Activated CD4-positive, alpha-beta T cell treated with anti-CD3 and anti-CD28 coated beads, Interleukin-2, amount 50 U/mL, for 48 hours (primary cell): ENCODE results near the gene SRGAP1.
"Not testable (repeated sequence)": the region's sequence is repeated elsewhere in the genome, so short reads cannot be mapped to it uniquely, and the experiment has no call there.

Experiments
- DNase-seq, 2 experiments: peaks; one replicate each; pipeline ENCODE4 v3.0.0-alpha.2; 2020

The SRGAP1 gene

DNA sequence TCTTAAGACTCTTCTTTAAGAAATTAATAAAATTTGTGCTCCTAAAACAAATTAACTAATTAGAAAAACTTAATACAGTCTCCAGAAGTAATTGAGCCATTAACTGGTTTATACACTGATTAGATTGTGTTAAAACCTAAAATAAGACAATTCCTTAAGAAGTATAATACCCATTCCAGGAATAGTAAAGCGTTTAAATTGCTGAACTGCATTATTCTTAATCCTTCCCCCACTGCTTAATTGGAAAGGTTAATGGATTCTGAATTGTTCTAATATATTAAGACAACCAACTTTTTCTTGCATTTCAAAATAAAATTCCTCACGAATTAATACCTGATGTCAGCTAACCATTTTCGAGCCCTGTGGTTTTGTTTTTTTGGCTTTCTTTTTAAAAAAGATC lies 249.2 kb downstream of the SRGAP1 start:
- DNase-seq, result no peak

DNA sequence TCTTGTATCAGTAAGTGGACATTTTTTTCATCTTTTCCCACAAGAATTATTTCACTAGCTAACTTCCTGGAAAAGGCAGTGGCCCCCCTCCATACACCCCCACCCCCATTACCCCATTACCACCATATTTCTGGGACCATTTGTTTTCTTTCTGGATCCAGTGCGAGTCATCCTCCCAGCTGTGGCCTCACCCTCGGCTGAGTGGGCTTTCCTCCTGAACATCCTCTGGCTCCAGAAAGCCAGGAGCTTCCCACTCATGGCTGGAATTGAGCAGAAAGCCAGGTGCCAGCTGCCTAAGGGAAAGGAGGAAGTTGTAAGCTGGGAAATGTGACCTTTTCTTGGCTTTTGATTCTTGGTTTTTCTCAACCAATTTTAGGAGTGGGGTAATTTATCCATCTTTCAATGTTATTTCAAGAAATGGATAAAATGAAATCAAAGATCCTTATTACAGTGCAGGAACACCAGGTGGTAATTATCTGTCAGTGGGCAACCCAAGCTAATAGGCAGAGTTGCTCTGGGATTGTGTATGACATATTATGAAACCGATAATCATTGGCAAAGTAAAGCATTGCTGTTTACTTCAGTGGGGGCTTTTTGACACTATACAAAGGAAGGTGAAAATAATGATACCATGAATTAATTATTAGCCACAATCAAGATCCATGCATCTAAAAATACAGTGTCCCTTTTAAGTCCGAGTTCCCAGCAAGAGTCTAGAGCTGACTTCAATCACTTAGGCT lies 253.0 kb downstream of the SRGAP1 start:
- no peak for DNase-seq

DNA sequence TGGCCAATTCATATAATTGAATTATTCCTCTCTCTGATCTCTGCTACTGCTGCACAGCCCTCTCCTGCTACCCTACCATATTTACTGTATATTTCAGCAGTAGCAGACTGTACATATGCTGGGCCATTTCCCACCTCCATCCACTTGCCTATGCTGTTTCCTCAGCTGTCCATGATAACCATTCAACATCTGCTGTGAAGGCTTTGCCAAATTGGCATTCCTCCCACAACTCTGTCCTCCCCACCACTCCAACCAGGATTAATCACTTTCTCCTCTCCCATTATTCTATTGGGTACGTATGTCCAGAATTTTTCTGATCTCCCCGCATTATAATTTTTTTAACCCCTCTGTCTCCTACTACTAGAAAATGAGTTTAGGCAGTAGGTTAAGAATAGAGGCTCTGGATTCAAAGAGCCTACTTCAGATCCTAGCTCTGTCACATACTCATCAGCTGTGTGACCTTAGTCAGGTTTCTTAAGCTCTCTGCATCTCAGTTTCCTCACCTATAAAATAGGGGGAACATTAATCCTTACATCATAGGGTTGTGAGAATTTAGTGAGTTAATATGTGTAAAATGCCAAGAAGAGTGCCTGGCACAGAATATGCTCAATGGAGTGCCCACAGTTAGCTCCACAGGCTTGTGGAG lies 254.3 kb downstream of the SRGAP1 start:
- no peak for DNase-seq

DNA sequence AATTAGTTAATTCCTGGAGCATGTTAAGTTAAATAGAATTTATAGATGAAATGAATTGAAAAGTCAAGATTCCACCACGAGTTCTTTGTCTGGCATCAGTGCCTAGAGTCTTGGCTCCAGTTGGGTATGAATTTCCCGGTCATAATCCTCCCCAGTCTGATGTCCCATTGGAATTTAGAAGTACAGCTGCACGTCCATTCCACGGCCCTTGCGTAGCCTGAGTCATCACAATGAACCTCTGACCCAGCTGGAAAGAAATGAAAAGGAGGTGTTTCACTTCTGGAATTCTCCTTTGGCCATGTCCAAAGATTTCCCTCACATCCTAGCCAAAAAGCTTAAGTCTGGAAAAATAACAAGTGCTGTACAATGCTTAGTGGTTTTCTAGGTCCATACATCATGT lies 254.9 kb downstream of the SRGAP1 start:
- DNase-seq, result no peak

DNA sequence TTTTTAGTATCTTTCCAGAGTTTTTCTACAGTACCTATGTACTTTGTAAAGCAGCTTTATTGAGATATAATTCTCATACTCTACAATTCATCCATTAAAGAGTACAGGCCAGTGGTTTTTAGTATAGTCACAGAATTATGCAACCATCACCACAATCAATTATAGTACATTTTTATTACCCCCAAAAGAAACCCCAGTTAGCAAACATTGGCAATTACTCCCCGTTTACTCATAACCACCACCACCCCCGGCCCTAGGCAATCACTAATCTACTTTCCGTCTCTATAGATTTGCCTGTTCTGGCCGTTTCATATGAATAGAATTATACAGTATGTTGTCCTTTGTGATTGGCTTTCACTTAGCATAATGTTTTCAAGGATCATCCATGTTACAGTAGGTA lies 257.8 kb downstream of the SRGAP1 start:
- DNase-seq, result no peak

DNA sequence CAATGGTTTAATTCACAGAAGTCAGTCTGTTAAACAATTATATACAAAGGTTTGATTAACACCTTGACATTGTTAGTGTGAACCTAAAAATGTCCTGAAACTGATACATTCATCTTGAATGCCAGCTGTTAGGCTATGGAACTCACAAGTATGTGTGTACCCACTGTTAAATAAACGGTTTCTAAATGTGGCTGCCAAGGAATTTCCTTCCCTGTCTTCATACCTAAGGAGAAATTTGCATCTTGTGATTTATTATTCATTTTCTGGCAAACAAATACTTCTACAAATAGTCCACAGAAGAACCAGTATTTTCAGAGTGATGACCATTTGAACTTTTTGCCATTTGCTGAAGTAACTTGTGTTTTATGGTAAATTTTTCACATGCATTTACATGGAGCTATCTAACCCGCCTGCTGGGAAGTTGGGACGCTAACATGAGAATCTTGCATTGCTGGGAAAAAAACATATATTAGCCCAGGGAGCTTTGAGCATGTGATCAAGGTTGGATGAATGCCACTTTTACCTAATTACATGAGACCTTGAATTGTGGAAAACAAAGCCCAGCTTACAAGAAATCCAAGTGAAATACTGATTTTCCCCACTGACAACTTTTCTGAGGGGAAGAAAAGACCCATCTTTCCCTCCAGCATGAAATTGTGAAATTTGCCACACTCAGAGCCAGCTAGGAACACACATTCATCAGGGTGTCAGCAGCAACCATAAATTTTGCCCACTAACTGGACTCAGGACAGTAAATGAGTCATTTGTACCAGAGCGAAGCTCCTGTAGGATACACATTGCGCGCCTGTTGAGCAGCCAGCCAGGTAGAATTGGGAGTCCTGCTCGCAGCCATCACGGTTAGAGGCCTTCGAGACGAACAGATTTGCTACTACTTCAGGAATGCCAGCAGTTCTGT lies 259.6 kb downstream of the SRGAP1 start:
- DNase-seq, result no peak

DNA sequence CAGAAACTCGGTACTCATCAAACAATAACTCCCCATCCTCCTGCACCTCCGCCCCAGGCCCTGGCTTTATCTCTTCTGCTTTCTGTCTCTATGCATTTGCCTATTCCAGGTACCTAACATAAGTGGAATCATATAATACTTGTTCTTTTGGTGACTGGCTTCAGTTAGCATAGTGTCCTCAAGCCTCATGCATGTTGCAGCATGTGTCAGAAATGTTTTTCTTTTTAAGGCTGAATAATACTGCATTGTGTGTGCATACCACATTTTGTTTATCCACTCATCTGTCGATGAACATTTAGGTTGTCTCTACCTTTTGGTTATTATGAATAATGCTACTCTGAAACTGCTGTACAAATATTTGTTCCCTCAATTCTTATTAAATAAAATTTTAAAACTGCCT lies 260.5 kb downstream of the SRGAP1 start:
- DNase-seq, result no peak

DNA sequence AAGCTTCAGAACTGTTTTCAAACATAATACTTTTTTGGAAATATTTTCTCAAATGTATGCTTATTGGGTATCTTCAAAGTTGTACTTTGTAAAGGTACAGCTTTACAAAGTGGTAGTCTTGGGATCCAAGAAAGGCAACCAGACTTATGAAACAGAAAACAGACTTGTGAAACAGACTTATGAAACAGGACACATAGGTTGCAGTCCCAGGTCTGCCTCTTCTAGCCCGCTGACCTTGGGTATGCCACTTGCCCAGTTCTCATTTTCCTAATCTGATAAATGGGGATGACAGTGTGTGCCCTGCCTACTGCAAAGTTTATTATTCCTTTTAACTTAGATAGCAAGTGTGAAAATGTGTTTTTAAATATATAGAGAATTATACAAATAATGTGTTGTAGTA lies 263.3 kb downstream of the SRGAP1 start:
- no peak for DNase-seq

DNA sequence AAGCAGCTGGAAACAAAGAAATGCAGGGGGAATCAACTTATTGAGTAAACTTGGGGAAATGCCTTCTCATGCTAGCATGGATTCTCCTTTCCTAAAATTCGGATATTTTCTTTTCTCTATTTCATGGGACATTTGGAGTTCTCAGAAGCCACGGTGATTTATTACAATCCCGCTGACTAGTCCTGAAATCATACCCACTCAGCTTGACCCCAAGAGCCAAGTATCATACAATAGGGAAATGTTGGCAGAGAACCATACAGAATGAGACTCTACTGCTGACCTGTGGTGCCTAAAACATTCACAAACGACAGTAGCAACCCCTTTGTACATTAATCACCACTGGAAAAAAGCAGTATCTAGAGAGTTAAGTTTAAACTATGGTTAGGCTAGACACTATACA lies 265.2 kb downstream of the SRGAP1 start:
- no peak for DNase-seq

DNA sequence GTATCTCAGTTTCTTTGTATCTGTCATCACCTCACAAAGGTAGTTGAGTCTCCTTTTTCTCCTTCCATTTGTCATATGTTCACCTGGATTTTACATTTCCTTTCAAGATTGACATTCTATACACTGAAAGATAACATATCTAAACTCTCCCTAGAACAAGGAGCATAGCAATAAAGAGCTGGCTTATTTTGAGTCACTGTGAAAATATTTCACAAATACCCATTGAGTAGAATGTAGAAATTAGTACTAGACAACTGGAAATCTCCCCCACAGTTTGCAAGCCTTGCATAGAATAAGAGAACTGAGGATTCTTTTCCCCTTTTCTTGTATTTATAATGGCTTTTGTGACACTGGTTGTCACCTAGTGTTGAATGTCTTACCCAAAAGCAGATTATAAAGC lies 266.4 kb downstream of the SRGAP1 start:
- no peak for DNase-seq

DNA sequence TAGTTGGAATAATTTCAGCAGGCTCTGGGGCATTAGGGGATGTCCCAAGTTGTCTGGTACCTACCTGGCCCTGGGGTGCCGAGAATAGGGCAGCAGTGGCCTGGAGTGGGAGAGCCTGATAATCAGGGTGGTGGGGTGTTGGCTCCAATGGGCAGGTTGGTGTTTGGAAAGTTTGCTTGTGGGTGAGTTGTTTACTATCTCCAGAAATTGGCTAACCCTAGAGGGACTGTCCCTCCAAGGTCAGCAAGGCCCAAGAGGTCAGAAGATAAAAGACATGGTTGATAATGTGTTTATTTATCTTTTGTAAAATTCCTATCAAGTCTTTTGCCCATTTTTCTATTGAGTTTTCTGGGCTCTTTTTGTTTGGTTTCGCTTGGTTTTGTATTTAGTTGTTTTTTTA lies 272.5 kb downstream of the SRGAP1 start:
- DNase-seq, result no peak

DNA sequence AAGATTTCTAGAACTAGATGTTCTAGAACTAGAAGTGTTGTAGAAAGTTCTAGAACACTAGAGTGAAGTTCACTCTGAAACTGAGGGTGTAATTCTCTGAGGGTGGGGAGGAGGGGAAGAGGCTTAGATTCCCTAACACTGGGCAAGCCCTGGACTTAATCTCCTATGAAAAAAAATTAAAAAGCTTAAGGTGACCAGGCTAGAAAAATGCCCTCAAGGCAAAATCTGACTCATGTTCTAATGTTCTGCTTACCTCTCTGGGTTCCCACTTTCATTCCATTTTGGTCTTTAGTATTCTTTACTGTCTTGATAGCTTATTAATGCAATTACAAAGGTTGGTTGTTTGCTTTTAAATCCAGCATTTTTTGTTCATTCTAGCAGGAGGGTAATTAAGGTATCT lies 276.1 kb downstream of the SRGAP1 start:
- no peak for DNase-seq

DNA sequence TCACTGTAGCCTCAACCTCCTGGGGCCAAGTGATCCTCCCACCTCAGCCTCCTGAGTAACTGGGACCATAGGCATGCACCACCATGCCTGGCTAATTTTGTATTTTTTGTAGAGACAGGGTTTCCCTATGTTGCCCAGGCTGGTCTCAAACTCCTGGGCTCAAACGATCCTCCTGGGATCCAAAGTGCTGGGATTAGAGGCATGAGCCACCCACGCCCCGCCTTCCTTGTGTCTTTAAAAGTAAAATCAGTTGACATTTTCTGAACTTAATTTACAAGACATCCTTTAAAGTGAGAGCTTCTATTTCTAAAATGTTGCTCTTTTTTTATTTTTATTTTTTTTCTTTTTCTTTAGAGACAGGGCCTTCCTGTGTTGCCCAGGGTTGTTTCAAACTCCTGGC lies 276.6 kb downstream of the SRGAP1 start:
- DNase-seq, result not testable (repeated sequence)

DNA sequence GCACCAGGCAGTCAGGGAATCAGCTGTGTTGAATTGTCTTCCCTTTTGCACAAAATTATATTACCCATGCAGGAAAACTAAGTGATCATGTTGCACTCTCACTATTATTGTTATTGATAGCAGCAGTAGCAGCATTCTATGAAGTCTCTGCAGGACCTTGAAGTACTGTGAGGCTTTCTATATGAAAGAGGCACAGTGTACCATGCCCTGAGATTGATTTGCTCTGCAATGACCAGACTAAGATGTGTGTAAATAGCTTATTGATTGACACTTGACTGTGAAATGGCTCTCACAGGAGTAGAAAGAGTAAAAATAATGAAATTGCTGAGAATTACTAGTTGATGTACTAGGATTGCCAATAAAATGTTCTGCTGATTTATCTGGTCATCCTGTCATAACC lies 277.7 kb downstream of the SRGAP1 start:
- no peak for DNase-seq

DNA sequence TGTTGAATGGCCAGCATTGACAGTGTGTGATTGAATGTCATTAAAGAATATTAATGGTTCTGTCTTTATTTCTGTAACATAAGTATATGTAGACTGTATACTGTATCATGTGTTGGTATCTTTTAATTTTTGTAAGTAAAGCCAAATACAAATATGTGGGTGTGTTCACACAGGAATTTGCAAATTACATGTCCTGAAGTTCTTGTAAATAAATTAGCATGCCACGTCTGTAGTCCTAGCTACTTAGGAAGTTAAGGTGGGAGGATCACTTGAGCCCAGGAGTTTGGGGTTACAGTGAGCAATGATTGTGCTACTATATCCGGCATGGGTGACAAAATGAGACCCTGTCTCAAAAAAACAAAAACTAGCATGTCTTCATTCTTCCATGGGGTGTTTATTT lies 278.5 kb downstream of the SRGAP1 start:
- DNase-seq, result no peak

DNA sequence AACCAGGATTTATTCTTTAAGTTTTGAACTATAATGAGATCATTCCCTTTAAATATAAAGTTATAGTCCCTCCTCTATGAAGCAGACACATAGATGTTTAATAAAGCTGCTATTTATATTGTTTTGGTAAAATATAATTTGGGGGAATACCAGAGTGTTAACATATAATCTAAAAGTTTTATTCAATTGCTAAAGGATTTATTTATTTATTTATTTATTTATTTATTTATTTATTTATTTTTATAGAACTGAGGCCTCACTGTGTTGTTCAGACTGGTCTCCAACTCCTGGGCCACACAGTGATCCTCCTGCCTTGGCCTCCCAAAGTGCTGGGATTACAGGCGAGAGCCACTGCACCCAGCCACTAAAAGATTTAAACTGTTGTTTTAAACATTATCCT lies 278.9 kb downstream of the SRGAP1 start:
- DNase-seq, result no peak

DNA sequence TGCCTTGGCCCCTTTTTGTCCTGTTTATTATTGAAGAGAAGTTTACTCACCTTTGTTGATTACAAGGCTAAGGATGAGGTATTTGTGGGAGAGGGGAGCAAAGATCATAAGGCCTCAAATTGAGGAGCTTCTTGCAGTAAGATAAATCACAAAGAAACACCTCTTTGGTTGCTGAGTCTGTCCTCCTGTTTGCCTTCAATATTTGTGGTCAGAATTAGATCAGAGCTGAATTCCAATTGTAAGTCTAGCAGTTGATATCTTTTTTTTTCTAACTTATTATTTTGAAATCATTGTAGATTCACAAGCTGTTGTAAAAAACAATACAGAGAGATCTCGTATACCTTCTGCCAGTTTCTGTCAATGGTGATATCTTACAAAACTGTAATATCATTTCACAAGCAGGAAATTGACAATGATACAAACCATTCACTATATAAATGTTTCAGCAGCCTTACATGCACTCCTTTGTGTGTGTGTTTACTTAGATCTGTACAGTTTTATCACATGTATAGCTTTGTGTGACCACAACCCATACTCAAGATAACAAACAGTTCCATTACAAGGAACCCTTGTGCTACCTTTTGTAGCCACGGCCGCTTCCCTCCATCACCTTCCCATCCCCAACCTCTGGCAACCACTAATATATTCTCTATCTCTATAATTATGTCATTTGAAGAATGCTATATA lies 280.2 kb downstream of the SRGAP1 start:
- DNase-seq, result no peak

DNA sequence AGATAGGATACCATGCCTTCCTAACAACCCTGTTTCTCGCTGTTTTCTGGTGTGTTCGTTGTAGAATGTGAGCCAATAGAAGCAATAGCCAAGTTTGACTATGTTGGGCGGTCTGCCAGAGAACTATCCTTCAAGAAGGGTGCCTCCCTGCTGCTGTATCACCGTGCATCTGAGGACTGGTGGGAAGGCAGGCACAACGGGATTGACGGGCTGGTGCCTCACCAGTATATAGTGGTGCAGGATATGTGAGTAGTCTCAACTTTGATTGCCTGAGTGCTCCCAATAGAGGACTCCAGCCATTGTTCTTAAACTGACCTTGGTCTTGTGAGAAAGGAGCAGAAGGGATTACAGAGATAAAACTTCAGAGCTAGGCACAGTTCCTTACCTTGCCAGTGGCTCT lies 281.4 kb downstream of the SRGAP1 start:
- no peak for DNase-seq

DNA sequence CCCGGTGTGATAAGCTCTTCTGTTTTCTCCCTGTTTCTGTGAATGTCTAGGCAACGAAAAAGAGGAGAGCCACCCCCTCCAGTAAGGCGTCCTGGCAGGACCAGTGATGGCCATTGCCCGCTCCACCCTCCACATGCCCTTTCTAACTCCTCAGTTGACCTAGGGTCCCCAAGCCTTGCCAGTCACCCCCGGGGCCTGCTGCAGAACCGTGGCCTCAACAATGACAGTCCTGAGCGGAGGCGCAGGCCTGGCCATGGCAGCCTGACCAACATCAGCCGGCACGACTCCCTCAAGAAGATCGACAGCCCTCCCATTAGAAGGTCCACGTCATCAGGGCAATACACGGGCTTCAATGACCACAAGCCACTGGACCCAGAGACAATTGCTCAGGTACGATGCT lies 283.3 kb downstream of the SRGAP1 start:
- no peak for DNase-seq

DNA sequence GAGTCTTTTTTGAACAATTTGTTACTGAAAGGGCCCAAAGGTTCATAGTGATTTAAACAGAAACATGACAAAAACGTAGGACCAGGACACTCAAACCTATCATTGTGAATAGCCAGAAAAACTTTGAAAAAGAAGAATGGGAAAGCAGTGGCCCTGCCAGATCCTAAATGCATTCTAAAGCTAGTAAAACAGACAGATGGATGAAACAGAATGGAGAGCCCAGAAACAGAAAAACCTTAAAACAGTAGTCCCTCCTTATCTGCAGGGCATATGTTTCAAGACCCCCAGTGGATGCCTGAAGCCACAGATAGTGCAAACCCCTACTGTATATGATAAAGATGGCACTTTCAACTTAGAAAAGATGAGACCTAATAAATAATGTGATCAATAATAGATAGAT lies 283.9 kb downstream of the SRGAP1 start:
- DNase-seq, result no peak

DNA sequence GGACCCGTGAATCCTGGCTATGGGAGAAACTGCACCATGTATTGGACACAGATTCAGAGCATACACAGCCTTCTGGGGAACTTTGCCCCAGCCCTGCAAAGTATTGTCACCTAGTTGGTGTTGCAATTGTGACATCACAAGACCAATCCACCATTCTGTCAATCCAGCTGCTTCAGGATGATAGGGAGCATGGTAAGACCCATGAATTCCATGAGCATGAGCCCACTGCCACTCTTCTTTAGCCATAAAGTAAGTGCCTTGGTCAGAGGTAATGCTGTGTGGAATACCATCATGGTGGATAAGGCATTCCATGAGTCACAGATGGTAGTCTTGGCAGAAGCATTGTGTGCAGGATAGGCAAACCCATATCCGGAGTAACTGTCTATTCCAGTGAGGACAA lies 286.0 kb downstream of the SRGAP1 start:
- not testable (repeated sequence) for DNase-seq

DNA sequence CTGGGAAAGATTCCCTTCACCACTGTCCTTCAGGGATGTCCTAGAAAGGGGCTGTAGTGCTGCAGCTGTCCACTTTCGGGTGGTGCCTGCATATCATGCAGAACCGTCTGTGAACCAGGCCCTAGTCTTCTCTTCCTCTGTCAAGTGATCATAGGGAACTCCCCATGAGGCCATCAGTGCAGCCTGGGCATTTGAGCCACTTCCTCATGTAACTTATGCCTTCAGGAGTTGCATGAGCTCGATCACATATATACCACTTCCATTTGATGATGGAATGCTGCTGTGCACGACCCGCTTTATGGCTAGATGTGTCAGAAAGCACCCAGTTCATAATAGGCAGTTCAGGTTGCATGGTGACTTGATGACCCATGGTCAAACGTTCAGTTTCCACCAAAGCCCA lies 287.0 kb downstream of the SRGAP1 start:
- DNase-seq, result not testable (repeated sequence)

DNA sequence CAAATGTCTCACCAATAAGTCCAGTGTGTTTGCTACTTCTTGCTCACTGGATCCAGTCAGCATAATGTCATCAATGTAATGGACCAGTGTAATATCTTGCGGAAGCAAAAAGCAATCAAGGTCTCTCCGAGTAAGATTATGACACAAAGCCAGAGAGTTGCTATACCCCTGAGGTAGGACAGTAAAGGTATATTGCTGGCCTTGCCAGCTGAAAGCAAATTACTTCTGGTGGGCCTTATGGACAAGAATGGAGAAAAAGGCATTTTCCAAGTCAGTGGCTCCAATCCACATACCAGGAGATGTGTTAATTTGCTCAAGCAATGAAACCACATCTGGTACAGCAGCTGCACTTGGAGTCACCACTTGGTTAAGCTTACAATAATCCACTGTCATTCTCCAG lies 288.2 kb downstream of the SRGAP1 start:
- not testable (repeated sequence) for DNase-seq
